Natural killer cell (primary cell): Measurements from ENCODE around the gene CACNA1F. TPM values are rescaled to one million over a fixed set of nuclear protein-coding genes. Genes with fewer than 3 reads are reported as not detected.

ENCODE experiments used
- ATAC-seq, 3 donors: fragments of 150-1000 bp in 2 of 3; fragments of 200-7000 bp in 1 of 3; cut with Tn5 transposase; 1 replicate in 1 of 3; 2 replicates in 2 of 3; pipeline ENCODE4 v1.10.0; 2021; ENCODE audit warnings: mild to moderate bottlenecking in 2 of 3, moderate library complexity in 2 of 3
- DNase-seq, 2 donors: peaks; one replicate each; pipeline versions ENCODE4 v3.0.0 to v3.0.0-alpha.2; 2013 to 2021; ENCODE audit warnings: mixed read lengths in 1 of 2
- H3K27ac ChIP-seq: one replicate; pipeline ENCODE4 v1.5.1; 2013; ENCODE audit warnings: mild to moderate bottlenecking, low read length
- H3K27me3 ChIP-seq: one replicate; pipeline ENCODE4 v1.6.1; 2013; ENCODE audit warnings: low read length; ENCODE audit not compliant: control insufficient read depth, insufficient read depth
- H3K36me3 ChIP-seq: one replicate; pipeline ENCODE4 v1.6.1; 2013; ENCODE audit warnings: low read length; ENCODE audit not compliant: control insufficient read depth, insufficient read depth
- H3K4me1 ChIP-seq: one replicate; pipeline ENCODE4 v1.6.1; 2013; ENCODE audit warnings: low read length; ENCODE audit not compliant: control insufficient read depth, insufficient read depth
- H3K4me3 ChIP-seq: one replicate; pipeline ENCODE4 v1.5.1; 2013; ENCODE audit warnings: low read length
- H3K9me3 ChIP-seq: one replicate; pipeline ENCODE4 v1.6.1; 2013; ENCODE audit warnings: low read length; ENCODE audit not compliant: control insufficient read depth, insufficient read depth
- H3K27ac Mint-ChIP-seq, 2 donors: one replicate each; pipeline ENCODE4 v1.8.0; 2022; ENCODE audit warnings: mild to moderate bottlenecking in 2 of 2, mixed read lengths in 2 of 2, moderate library complexity in 1 of 2
- H3K27me3 Mint-ChIP-seq, 2 donors: one replicate each; pipeline ENCODE4 v1.8.0; 2022; ENCODE audit warnings: low read depth in 2 of 2, mixed read lengths in 2 of 2
- H3K36me3 Mint-ChIP-seq: one replicate; pipeline ENCODE4 v1.8.0; 2022; ENCODE audit warnings: mixed read lengths
- H3K4me1 Mint-ChIP-seq, 2 donors: one replicate each; pipeline ENCODE4 v1.8.0; 2022; ENCODE audit warnings: mixed read lengths in 2 of 2
- H3K4me3 Mint-ChIP-seq: one replicate; pipeline ENCODE4 v1.8.0; 2022; ENCODE audit warnings: mild to moderate bottlenecking, moderate library complexity, mixed read lengths
- H3K9me3 Mint-ChIP-seq, 2 donors: one replicate each; pipeline ENCODE4 v1.8.0; 2022; ENCODE audit warnings: mixed read lengths in 2 of 2
- WGBS: methylation state at CpG from one replicate; pipeline ENCODE4 v1.1.7; 2013; ENCODE audit warnings: missing lambda C conversion rate; ENCODE audit not compliant: insufficient coverage; 5-methylcytosine and 5-hydroxymethylcytosine counted together
- intact Hi-C: fragments of 100-400 bp; cut with micrococcal nuclease; formaldehyde crosslinking; loops from one replicate; pipeline ENCODE4 v1.14.2; 2022
- total RNA-seq, 4 donors: library from RNA; stranded (reverse); fragments of 120-200 nt in 1 of 4; gene quantifications; one replicate each; pipeline versions ENCODE4 v1.2.3 to v1.2.4, GENCODE V29; 2013 to 2022
- TF ChIP-seq, protein P1 (sequence below): fragments of 200-600 bp; IDR thresholded peaks from one replicate; pipeline ENCODE4 v1.8.0; 2022; ENCODE audit warnings: antibody characterized with exemption

Gene CACNA1F
- total RNA-seq, 3 donors from 2014 or later (not counting 1 experiment from before 2014, with no cell fraction given): 0.48 to 1.1 (median 0.66) TPM

DNA sequence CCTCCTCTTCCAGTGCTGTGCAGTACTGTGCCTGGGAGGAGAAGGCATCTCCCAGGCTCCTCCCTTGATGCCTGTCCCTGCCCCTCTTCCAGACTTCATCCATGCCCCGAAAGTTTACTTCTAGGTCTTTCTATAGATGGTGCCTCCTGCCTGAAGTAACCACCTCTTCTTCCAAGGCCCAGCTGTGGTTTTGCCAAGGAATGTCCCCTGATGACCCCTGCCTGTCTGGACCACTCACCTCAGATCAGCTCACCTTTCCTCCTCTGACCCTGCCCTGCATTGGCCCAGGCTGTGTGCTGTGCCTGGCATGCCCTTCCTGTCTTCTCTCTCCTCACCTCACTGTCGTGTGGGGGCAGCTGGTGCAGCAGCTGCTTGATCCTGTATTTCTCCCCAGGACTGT lies 53.8 kb downstream of the CACNA1F start:
- H3K4me3 Mint-ChIP-seq: no peak overlapping the region
- Histone ChIP-seq H3K4me1 (peaks cover 10% of the 10 kb centered on the region), H3K4me3 (no peak overlapping the region), H3K27me3 (no peaks in the 10 kb centered on the region), H3K27ac (no peak overlapping the region), H3K9me3 (no peaks in the 10 kb centered on the region), H3K36me3 (peaks cover 18% of the 10 kb centered on the region)
- H3K27ac Mint-ChIP-seq: no peak overlapping the region
- intact Hi-C loops: no loop called here
- ATAC-seq (no peak), DNase-seq (no peak)
- no peaks in the 10 kb centered on the region for H3K36me3 Mint-ChIP-seq
- peaks cover 0 to 25% of the 10 kb centered on the region in 2 donors for H3K4me1 Mint-ChIP-seq
- TF ChIP-seq, protein P1, sequence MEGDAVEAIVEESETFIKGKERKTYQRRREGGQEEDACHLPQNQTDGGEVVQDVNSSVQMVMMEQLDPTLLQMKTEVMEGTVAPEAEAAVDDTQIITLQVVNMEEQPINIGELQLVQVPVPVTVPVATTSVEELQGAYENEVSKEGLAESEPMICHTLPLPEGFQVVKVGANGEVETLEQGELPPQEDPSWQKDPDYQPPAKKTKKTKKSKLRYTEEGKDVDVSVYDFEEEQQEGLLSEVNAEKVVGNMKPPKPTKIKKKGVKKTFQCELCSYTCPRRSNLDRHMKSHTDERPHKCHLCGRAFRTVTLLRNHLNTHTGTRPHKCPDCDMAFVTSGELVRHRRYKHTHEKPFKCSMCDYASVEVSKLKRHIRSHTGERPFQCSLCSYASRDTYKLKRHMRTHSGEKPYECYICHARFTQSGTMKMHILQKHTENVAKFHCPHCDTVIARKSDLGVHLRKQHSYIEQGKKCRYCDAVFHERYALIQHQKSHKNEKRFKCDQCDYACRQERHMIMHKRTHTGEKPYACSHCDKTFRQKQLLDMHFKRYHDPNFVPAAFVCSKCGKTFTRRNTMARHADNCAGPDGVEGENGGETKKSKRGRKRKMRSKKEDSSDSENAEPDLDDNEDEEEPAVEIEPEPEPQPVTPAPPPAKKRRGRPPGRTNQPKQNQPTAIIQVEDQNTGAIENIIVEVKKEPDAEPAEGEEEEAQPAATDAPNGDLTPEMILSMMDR: no peak
- no peaks in the 10 kb centered on the region for H3K27me3 Mint-ChIP-seq
- WGBS: 100% methylated on average over 1 of the region's 2 CpGs
- H3K9me3 Mint-ChIP-seq: no peaks in the 10 kb centered on the region

DNA sequence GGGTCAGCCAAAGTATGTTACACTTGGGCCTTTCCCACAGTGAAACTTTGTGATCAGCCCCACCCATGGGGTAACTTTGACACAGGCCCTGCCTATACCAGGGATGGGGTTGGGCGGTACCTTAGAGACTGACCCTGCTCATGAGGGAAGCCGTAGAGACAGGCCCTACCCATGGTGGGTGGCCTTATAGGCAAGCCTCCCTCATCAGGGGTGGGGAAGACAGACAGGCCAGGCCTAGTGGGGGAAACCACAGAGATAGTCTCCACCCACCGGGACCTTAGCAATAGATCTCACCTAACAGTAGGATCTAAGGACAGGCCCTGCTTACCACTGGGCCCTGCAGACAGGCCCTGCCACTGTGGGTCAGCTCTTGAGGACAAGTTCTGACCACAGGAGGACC lies 54.6 kb downstream of the CACNA1F start:
- H3K27me3 Mint-ChIP-seq: no peaks in the 10 kb centered on the region
- ATAC-seq: no peak
- H3K36me3 ChIP-seq: peaks cover 20% of the 10 kb centered on the region
- H3K4me1 Mint-ChIP-seq: peaks cover 0 to 19% of the 10 kb centered on the region in 2 donors
- no peak for DNase-seq
- no peak overlapping the region for H3K27ac Mint-ChIP-seq
- H3K9me3 ChIP-seq: no peaks in the 10 kb centered on the region
- TF ChIP-seq, protein P1: no peak
- no peak overlapping the region for H3K4me3 ChIP-seq
- H3K4me3 Mint-ChIP-seq: no peak overlapping the region
- H3K27ac ChIP-seq: no peak overlapping the region
- WGBS: 50% methylated on average over 1 of the region's 3 CpGs
- peaks cover 4% of the 10 kb centered on the region for H3K4me1 ChIP-seq
- no peaks in the 10 kb centered on the region for H3K36me3 Mint-ChIP-seq
- intact Hi-C loops: no loop called here
- H3K9me3 Mint-ChIP-seq: no peaks in the 10 kb centered on the region
- no peaks in the 10 kb centered on the region for H3K27me3 ChIP-seq

DNA sequence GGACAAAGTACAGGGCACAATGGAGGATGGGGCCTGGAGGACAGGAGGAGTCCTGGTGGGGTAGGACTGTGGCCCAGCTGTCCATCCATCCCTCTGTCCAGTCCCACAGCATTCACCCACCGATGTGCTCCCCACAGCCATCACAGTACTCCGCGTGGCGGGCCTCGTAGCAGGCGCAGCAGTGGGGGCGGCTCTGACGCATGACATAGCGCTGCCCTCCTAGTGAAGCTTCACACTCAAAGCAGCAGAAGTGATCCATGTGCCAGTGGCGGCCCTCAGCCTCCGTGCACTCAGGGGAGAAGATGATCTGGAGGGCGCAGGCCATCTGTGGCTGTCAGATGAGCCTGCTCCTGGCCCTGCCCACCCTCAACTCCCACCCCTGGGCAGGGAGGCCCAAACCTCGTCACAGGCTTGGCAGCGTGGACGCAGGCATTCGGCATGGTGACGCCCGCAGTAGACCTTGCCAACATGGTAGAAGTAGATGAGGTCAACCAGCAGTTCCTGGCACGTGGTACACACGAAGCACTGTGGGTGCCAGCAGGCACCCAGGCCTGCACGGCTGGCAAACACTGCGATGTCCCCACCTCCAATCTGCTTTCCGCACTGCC lies 55.2 kb downstream of the CACNA1F start:
- Mint-ChIP-seq H3K27ac (peak overlapping the region in 1 of 2 donors; percentile 69), H3K27me3 (no peaks in the 10 kb centered on the region), H3K4me1 (peaks cover 0 to 22% of the 10 kb centered on the region in 2 donors), H3K9me3 (no peaks in the 10 kb centered on the region), H3K4me3 (no peak overlapping the region), H3K36me3 (no peaks in the 10 kb centered on the region)
- Histone ChIP-seq H3K27me3 (no peaks in the 10 kb centered on the region), H3K36me3 (peaks cover 18% of the 10 kb centered on the region), H3K9me3 (no peaks in the 10 kb centered on the region), H3K4me3 (no peak overlapping the region), H3K4me1 (peaks cover 10% of the 10 kb centered on the region), H3K27ac (no peak overlapping the region)
- DNase-seq (no peak), ATAC-seq (peak in 1 of 3 donors; percentile 5)
- TF ChIP-seq, protein P1: no peak
- WGBS: 94% methylated on average over 18 of the region's 23 CpGs
- intact Hi-C loops: no loop called here

DNA sequence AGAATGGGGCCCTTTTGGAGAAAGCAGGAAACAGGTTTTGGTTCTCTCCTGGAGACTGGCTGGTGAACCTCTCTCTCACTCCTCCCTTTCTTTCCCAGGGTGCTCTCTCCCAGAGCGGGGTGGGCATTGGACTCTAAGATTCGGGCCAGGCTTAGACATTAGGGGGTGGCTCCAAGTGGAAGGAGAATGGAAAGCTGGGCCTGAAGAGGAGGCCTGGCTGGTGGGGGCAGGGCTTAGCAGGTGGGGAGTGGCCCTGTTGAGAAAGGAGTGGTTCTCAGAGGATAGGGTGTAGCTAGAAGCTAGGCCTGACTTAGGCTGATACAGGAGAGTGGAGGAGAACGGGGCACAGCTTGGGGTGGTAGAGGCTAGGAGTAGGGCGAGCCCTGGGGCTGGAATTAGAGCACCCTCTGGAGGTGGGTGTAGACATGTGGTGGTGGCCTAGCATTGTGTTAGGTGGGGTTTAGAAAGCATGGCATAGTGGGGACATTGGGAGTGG lies 55.8 kb downstream of the CACNA1F start:
- H3K4me3 Mint-ChIP-seq: no peak overlapping the region
- Histone ChIP-seq H3K27ac (no peak overlapping the region), H3K4me1 (peaks cover 16% of the 10 kb centered on the region), H3K4me3 (no peak overlapping the region), H3K9me3 (no peaks in the 10 kb centered on the region), H3K36me3 (peaks cover 17% of the 10 kb centered on the region), H3K27me3 (no peaks in the 10 kb centered on the region)
- H3K27me3 Mint-ChIP-seq: no peaks in the 10 kb centered on the region
- TF ChIP-seq, protein P1: no peak
- H3K9me3 Mint-ChIP-seq: no peaks in the 10 kb centered on the region
- H3K36me3 Mint-ChIP-seq: no peaks in the 10 kb centered on the region
- peak overlapping the region in 1 of 2 donors; percentile 69 for H3K27ac Mint-ChIP-seq
- WGBS: 84% methylated on average over 4 of the region's 4 CpGs
- H3K4me1 Mint-ChIP-seq: peaks cover 0 to 24% of the 10 kb centered on the region in 2 donors
- peak in 2 of 3 donors; percentile 52 to 65 for ATAC-seq
- intact Hi-C loops: no loop called here
- DNase-seq: peak in 1 of 2 donors; percentile 46
